GM21576 (cell line): Measurements from ENCODE around the gene KLF7.

Experiments
- ATAC-seq: cut with Tn5 transposase; IDR thresholded peaks from one replicate; pipeline ENCODE4 v1.9.1; 2021; ENCODE audit warnings: mild to moderate bottlenecking, moderate library complexity; ENCODE audit not compliant: unreplicated experiment

Gene KLF7

GRCh38 chr2:207150284-207150683 lies 15.5 kb downstream of the KLF7 start:
- ATAC-seq, result no peak

DNA sequence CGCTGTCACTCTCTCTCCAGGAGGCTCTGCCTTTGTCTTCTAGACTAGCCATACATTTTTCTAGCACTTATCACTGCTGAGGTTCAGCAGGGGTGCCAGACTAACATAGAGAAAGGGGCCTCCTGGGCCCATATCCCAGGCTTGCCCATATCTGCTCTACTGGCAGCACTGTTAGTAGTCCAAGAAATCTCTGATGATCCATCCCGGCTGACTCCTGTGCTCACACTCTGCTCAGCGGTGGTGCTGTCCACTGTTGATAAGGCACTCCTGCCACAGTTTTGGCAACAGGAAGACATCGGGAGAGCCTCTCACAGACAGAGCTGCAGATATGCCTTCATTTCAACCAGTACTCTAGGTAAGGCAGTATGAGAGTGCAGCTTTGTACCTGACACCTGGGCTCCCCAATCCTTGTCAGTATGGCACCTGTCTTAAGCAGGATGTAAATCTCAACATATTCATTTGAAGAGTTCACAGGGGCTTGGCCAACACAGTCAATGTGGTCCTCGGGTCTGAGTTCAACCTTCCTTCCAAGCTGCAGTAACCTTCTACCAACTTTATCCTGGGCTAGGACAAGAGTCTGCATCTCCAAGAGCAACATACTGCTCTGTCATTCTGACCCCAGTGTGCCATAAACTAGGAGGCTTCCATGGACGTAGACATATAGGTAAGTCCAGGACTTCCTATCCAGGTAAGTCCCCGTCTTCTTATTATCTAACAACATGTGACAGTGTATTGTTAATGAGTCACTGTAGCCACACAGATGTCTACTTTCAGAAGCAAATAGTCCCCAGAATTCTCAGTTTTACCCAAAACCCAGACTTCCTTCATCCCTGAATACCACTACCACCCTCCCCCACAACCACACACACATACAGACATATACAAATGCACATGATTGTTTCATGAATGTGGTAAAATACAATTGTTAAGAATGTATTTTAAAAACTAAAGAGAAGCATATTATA lies 16.2 kb downstream of the KLF7 start:
- ATAC-seq, result peak; percentile 75

GRCh38 chr2:207148020-207148419 lies 17.7 kb downstream of the KLF7 start:
- ATAC-seq, result no peak

GRCh38 chr2:207144173-207144785 lies 21.5 kb downstream of the KLF7 start:
- ATAC-seq, result peak; percentile 2

DNA sequence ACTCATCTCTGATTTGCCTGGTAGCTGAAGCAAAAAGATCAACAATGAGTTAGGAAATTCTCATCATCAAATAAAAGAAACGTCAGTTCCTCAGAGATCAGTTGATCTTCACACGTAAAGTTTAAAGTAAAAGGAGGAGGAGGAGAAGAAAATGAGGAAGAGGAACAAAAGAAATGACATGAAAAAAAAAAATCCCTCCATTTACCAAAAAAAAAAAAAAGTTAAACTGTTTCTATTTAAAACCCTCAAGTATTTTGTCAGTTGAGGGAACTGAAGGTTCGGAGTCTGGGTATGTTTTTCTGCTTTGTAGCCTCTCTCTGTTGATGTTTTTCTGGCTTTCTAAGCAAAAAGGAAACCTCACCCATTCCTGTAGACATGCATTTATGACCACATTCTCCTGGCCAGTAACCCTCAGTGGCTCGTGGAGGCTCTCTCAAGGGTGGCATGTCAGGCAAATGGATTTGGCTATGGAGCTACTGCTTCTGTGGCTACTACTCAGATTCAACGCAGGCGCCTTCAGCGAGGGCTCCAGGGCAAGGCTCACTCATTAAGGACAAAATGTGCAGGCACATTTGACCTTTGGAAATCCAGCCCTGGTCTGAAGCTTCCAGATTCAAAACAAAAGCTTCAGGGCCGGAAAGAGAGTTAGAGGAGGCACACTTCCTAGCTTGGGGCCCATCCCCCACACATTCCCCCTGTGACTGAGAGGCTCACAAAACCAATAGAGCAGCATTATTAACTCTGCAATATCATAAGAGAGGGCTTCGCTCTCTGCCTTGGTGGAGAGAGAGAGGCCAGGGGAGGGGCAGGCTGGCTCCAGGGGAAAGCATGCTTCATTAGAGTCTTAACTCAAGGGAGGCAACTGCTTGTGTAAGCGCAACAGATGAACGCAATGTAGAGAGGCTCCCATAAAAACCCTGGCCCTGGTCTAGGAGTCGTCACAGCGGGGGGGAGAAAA lies 22.3 kb downstream of the KLF7 start:
- peak; percentile 43 for ATAC-seq

DNA sequence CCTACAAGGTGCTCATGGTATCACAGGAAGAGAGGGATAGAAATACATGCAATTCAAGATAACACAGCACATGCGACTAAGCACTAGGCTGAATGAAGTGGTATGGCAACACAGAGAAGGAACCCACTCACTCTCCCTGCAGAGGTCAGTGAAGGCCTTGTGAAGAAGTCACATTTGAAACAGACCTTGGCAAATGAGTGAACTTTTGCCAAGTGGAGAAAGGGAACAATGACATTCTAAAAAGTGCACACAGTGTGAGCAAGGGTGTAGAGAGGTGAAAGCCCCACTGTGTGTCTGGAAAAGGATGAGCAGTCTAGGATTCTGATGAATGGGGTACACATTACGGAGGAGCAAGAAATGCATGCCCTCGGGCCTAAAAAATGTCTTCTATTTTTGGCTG lies 23.3 kb downstream of the KLF7 start:
- ATAC-seq, result peak; percentile 52

- no peak for ATAC-seq
Observed at GRCh38 chr2:207141386-207141785, 24.4 kb downstream of the KLF7 start.

DNA sequence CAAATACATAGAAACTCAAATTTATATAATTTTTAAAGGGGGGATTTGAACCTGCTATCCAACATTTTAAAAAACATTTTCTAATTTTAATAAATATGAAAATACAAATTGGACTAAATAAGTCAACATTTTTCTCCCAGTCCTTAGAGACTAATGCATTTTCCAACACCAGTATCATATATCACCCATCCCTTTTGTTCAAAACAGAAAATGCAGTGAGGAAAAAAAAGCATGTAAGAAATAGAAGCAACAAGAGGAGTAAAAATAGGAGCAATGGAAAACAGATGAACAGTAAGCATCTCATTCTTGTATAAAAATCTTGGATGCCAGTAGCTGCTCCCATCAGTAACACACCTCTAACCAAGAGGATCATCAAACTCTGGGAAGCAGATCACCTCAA lies 25.5 kb downstream of the KLF7 start:
- no peak for ATAC-seq

DNA sequence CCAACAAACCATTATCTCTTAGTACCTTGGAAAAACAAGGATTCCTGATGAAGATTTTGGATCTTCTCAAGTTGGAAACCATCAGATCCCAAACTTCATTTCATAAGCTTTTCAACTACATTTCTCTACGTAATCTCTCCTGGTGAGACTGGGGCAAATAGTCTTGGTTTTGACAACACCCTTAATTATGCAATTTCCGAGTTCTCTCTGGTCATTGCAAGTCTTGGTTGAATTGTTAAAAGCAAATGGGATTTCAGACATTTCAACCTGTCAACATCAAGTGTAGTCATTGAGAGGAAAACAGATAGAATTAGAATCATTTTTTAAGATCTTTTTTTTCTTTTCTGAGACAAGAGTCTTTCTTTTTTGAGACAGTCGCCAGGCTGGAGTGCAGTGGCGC lies 26.2 kb downstream of the KLF7 start:
- no peak for ATAC-seq

- ATAC-seq, result no peak
Observed at GRCh38 chr2:207138627-207139297, 27.0 kb downstream of the KLF7 start.

DNA sequence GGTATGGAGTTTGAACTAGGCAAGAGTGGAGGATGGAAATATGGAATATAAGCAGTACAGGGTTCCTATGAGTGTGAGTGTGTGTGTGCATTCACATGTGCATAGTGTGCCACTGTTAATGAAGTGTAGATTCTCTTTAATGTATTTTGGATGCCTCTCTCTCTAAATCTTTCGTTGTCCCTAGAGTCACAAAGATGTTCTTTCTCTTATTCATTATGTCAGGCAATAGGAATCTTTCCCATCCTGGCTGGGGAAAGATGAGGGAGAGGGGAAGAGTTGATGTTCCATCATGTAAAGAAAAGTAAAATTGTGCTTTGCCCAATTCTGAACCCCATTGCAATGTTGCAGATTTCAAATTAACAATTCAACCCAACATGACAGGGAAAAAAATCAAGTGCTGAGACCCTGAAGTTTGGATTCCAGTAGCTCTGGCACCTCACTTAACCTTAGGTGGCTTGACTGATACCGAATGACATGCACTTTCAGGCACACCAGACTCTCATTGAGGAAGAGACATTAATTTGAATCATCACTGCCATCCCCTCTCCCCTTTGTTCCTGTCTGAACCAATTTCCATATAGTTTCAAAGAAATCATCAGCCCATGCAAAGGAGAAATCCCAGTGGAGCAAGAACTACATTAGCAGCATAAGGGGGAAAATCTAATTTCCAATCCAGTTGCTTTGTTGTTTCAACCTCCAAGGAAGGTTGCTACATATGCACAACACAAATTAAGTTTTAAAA lies 28.0 kb downstream of the KLF7 start:
- ATAC-seq, result no peak

- no peak for ATAC-seq
Observed at GRCh38 chr2:207136874-207137273, 28.9 kb downstream of the KLF7 start.

- ATAC-seq, result no peak
Observed at GRCh38 chr2:207135801-207136457, 29.8 kb downstream of the KLF7 start.

DNA sequence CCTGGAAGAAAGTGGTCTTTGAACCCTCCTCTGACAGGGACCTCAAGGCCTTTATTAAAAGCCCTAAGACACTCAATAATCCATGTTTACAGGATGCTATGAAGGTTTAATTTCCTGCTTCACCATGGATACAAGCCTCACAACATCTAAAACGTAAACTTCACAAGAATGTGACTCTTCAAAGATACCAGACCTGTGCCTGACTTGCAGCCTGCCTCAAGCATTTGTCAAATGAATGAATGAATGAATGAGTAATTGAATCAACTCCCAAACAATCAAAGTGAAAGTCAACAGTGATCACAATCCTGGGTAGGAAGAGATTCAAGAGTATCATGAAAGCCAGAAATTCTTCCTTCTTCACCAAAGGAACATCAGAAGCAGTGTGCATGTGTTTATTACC lies 30.4 kb downstream of the KLF7 start:
- ATAC-seq, result no peak

GRCh38 chr2:207133820-207134519 lies 31.8 kb downstream of the KLF7 start:
- ATAC-seq, result no peak

- no peak for ATAC-seq
Observed at GRCh38 chr2:207133458-207133819, 32.3 kb downstream of the KLF7 start.

DNA sequence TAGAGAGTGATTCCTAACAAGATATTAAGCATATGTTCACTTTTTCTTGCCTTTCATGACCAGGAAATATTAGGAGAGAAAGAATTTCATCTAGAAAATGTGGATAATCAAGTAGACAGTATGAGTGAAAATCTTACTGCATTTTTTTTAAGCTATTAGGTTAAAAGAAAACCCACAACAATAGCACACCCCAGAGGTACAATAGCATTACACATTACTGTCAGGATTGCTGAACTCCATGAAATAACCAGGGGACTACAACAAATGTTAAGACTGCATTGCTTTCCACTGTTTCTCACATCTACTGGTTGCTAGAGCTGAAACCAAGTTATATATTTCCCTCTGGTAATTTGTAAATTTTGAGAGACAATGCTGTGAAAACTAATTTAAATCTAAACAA lies 33.7 kb downstream of the KLF7 start:
- no peak for ATAC-seq

- ATAC-seq, result no peak
Observed at GRCh38 chr2:207131594-207131993, 34.2 kb downstream of the KLF7 start.
